Right atrium auricular region (tissue), 2 donors: ENCODE measurements around the gene DNAH10. TPM values are rescaled to one million over a fixed set of nuclear protein-coding genes. Genes with fewer than 3 reads are reported as not detected.
"Not testable (repeated sequence)": the region's sequence is repeated elsewhere in the genome, so short reads cannot be mapped to it uniquely, and the experiment has no call there.

ENCODE experiments used
- DNase-seq: peaks from one replicate; pipeline ENCODE4 v3.0.0-alpha.2; 2019; ENCODE audit warnings: low spot score
- H3K27ac ChIP-seq, 2 donors: fragments of 200-600 bp; sonication (generic); 1 replicate in 1 of 2; 2 replicates in 1 of 2; pipeline ENCODE4 v1.5.1; 2016 to 2019
- H3K27me3 ChIP-seq, 2 donors: fragments of 200-600 bp; sonication (generic); one replicate each; pipeline versions ENCODE4 v1.5.1 to v1.6.0; 2017 to 2019
- H3K36me3 ChIP-seq: fragments of 200-600 bp; sonication (generic); one replicate; pipeline ENCODE4 v1.5.1; 2016
- H3K4me1 ChIP-seq, 2 donors: fragments of 200-600 bp; sonication (generic); one replicate each; pipeline versions ENCODE4 v1.5.1 to v1.6.0; 2017 to 2019
- H3K4me3 ChIP-seq, 2 donors: fragments of 200-600 bp; sonication (generic); 1 replicate in 1 of 2; 2 replicates in 1 of 2; pipeline ENCODE4 v1.5.1; 2017 to 2019; ENCODE audit warnings: mild to moderate bottlenecking in 1 of 2, moderate library complexity in 1 of 2
- H3K9me3 ChIP-seq, 2 donors: fragments of 200-600 bp; sonication (generic); one replicate each; pipeline ENCODE4 v1.5.1; 2019
- CTCF ChIP-seq, 2 donors: fragments of 200-600 bp; sonication (generic); IDR thresholded peaks; one replicate each; pipeline ENCODE4 v1.5.1; 2019; ENCODE audit warnings: antibody characterized with exemption in 2 of 2
- total RNA-seq, 2 donors: library from RNA; depleted of rRNA; stranded (reverse); fragments of >200 nt; gene quantifications; one replicate each; pipeline ENCODE4 v1.1.0, GENCODE V29; 2016

DNAH10 gene
- total RNA-seq, 2 donors from 2014 or later: 0.11 TPM; not detected in 1

GRCh38 chr12:123779551-123779950 is 17.4 kb downstream of the DNAH10 start:
- TF ChIP-seq CTCF (IDR thresholded peaks at IDR 0.05): no peak
- no peak overlapping the region for H3K27ac ChIP-seq
- no peaks in the 10 kb centered on the region for H3K9me3 ChIP-seq
- H3K36me3 ChIP-seq: no peaks in the 10 kb centered on the region
- H3K4me3 ChIP-seq: no peak overlapping the region
- H3K4me1 ChIP-seq: no peaks in the 10 kb centered on the region
- DNase-seq: no peak
- H3K27me3 ChIP-seq: no peaks in the 10 kb centered on the region

GRCh38 chr12:123782997-123783792 is 21.1 kb downstream of the DNAH10 start:
- DNase-seq: no peak
- no peaks in the 10 kb centered on the region for H3K27me3 ChIP-seq
- no peak overlapping the region for H3K27ac ChIP-seq
- no peak for TF ChIP-seq CTCF (IDR thresholded peaks at IDR 0.05)
- no peak overlapping the region for H3K4me3 ChIP-seq
- no peaks in the 10 kb centered on the region for H3K4me1 ChIP-seq
- H3K9me3 ChIP-seq: no peaks in the 10 kb centered on the region
- H3K36me3 ChIP-seq: no peaks in the 10 kb centered on the region

DNA sequence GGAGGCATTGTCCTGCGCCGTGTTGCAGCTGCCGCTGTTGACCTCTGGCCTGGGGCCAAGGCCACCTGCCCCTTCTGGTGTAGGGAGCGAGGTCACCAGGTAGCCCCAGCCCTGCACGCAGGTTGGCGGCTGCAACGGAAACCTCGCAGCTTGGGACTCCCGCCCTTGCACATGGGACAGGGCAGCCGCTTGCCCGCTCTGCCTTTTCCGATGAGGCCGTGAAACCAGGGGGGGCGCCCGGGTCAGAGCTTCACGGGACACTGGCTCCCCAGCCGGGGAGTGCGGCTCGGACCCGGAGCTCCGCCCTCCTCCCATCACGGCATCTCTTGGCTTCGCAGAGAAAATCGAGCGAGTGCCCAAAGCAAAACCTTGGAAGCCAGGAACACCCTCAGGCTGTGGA is 25.4 kb downstream of the DNAH10 start:
- H3K27ac ChIP-seq: no peak overlapping the region
- no peaks in the 10 kb centered on the region for H3K36me3 ChIP-seq
- H3K4me3 ChIP-seq: no peak overlapping the region
- no peaks in the 10 kb centered on the region for H3K4me1 ChIP-seq
- H3K9me3 ChIP-seq: no peaks in the 10 kb centered on the region
- no peaks in the 10 kb centered on the region for H3K27me3 ChIP-seq
- TF ChIP-seq CTCF (IDR thresholded peaks at IDR 0.05): no peak
- DNase-seq: no peak

DNA sequence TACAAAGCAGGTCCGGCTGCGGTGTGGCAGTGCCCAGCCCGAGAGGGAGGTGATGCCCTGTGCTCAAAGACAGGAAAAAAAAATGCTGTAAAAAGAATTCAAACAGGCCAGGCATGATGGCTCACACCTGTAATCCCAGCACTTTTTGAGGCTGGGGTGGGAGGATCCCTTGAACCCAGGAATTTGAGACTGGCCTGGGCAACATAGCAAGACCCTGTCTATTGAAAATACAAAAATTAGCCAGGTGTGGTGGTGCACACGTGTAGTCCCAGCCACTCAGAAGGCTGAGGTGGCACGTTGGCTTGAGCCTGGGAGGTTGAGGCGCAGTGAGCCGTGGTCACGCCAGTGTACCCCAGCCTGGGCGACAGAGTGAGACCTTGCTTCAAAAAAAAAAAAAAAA is 26.4 kb downstream of the DNAH10 start:
- no peak for TF ChIP-seq CTCF (IDR thresholded peaks at IDR 0.05)
- Histone ChIP-seq H3K4me1 (no peaks in the 10 kb centered on the region), H3K4me3 (no peak overlapping the region), H3K36me3 (no peaks in the 10 kb centered on the region), H3K27me3 (no peaks in the 10 kb centered on the region), H3K27ac (no peak overlapping the region), H3K9me3 (peaks cover 0 to 3% of the 10 kb centered on the region in 2 donors)
- no peak for DNase-seq

DNA sequence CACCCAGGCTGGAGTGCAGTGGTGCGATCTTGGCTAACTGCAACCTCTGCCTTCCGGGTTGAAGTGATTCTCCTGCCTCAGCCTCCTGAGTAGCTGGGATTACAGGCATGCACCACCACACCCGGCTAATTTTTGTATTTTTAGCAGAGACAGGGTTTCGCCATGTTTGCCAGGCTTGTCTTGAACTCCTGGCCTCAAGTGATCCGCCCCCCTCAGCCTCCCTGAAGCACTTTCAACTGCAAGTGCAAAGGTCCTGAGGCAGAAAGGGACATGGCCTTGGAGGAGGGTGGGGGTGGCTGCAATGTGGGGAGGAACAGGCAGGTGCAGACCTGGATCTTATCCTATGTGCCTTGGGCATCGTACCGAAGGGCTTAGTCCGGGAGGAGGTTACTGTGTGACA is 27.3 kb downstream of the DNAH10 start:
- H3K27ac ChIP-seq, DNase-seq, H3K36me3 ChIP-seq, H3K4me1 ChIP-seq, H3K9me3 ChIP-seq, H3K27me3 ChIP-seq, H3K4me3 ChIP-seq: not testable (repeated sequence)

DNA sequence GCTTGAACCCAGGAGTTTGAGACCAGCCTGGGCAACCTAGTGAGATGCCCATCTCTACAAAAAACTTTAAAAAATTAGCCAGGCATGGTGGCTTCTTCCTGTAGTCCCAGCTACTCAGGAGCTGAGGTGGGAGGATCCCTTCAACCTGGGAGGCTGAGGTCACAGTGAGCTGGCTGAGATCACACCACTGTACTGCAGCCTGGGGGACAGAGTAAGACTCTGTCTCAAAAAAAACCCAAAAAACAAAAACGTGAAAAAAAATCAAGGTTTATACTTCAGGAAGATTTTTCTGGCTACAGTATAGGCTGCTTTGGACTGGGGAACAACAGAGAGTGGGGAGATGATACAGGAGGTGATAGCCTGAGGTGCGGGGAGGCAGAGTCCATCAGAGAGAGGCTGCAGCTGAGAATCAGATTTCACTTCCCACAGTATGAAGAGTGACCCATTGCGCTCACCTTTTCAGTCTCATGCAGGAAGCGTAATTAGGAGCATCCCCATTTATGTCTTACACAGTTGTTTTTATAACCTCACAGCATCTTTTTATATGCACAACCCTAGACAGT is 28.9 kb downstream of the DNAH10 start:
- no peak overlapping the region for H3K4me3 ChIP-seq
- H3K36me3 ChIP-seq: no peaks in the 10 kb centered on the region
- DNase-seq: no peak
- H3K27ac ChIP-seq: no peak overlapping the region
- TF ChIP-seq CTCF (IDR thresholded peaks at IDR 0.05): no peak
- H3K9me3 ChIP-seq: peaks cover 0 to 3% of the 10 kb centered on the region in 2 donors
- no peaks in the 10 kb centered on the region for H3K27me3 ChIP-seq
- H3K4me1 ChIP-seq: no peaks in the 10 kb centered on the region
